ENCODE measurements around the gene C11orf24.
"Not testable (repeated sequence)": the region's sequence is repeated elsewhere in the genome, so short reads cannot be mapped to it uniquely, and the experiment has no call there.

The C11orf24 gene

DNA sequence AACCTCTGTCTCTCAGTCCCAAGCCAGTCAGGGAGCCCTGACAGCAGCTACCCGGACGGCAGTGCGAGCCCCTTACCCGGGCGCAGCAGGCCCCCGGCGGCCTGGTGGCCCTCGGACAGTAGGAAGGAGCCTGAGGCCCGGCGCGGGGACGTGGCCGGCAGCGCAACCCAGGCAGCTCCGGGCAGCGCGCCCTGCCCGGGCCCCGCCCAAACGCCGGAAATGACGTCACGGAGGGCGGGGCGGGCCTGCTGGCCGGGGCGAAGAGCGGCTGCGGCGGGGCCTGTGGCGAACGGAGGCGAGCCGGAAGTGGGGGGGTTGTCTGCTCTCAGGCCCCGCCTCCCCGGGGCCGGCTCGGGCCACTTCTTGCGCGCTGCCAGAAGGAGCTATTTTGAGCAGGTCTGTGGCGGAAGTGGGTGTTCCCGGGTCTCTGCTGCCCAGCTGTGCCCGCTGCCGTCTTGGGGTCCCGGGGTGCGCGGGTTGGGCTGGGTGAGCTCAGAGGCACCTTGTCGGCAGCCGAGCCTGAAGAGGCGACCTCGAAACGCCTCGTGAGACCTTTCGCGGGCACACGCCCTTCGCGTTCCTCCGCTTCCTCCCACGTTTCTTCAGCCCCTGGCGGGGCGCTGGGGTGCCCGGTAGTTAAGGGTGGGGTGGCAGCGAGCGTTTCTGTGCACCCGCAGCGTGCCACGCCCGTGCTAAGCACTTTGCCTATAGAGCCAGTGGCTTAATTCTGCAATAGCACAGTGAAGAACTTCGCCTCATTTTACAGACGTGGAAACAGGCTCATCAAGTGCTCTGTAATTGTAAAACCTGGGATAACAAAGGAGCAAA is at the start of gene C11orf24:
TSS of gene C11orf24 (minus strand) at position 193 of the 828 bp plus-strand sequence. CDS start 8,206 bp downstream, outside the sequence.
- no peak for FAIRE-seq

DNA sequence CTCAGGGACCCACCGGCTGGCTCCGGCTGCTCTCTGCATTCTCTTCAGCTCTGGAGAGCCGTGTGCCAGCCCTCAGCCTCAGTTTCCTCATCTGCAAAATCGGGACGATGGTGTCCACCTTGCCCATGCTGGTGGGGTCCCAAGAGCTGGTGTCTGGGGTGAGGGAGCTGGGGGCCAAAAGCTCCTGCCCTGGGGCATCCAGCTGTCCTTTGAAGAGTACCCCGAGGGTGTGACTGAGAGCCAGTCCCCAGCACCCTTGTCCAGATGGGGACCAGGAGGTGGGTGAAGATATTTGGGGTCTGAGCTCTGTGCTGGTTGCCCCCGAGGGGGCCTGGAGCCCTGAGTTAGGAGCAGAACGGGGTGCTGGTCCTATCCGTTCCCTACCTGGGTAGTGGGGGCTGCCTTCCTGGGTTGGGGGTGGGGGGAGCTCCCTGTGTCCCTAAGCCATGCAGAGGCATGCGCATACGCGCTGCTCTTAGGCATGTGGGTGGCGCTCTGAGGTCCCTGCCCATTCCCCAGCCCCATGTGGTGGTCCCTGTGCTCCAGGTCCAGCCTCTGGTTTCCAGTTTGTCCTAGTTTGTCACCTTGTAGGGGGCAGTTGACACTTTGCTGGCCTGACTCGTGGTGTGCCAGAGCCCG is 45.5 kb upstream of the C11orf24 start:
- FAIRE-seq: no peak

DNA sequence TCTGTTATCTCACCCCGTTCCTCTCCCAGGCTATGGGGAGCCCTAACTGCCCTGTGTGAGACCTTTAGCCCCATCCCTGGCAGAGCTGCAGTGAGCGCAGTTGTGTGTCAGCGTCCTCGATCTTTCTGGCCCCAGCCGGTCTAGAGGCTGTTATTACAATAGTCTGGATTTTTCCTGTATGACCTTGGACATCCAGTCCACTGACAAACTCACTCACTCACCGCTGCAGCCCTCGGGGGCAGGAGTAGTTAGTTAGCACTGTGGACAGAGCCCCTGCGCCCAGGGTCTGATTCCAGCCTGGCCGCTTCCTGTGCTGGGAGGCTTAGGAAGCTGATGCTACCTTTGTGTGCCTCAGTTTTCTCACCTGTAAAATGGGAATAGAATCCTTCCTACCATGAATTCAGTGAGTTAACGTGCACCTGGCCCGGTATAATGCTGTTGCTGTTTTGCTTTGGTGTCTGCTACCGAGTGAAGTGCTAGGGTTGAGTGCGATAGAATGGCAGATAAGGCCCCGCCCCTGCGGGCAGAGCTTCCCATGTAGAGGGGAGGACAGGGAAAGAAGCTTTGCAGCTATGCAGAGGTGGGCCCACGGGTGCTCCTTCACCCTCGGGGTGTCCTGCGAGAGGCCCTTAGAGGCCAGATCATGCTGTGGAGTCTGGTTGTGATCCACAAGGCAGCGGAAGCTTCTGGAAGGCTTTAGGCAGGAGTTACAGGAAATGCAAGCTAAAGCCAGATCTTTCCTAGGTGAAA is 43.6 kb upstream of the C11orf24 start:
- FAIRE-seq: no peak

GRCh38 chr11:68314203-68315170 is 42.7 kb upstream of the C11orf24 start:
- no peak for FAIRE-seq

- no peak for FAIRE-seq
Observed at GRCh38 chr11:68313574-68314202, 41.9 kb upstream of the C11orf24 start.

DNA sequence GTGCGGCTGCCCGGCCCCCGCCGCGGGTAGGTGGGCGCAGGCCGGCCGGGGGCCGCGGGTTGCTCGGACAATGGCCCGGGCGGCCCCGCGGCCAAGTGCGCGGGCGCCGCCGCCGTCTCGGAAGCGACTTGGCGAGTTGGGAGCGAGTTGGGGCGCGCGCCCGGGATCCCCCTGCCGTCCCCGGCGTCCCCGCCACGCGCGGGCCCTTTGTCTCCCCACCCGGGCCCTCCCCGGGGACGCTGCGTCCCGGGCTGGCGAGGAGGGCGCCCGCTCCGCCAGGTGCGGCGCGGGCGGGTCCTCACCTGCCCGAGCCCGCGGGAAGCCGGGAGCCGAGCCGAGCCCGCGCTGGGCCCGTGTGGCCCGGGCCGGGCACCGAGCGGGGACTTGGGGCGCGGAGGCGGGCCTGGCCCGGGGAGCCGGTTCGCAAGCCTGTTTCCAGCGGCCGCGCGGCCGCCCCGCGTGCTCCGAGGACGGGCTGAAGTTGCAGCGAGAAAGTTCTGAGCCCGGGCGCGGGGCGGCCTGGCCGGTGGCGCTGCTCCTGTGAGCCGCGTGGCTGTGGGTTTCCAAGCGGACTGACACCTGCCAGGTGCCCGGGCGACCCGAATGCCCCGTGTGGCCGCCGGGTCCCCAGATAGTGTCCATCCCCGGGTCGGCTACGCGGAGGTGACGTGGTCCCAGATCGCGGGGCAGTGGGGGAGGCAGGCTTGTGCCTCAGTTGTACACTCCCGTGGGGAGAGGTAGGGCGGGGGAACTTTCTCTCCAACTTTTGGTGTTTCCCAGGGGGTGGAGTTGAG is 41.2 kb upstream of the C11orf24 start:
- FAIRE-seq: no peak

- no peak for FAIRE-seq
Observed at GRCh38 chr11:68312117-68312779, 40.5 kb upstream of the C11orf24 start, which contains the start of gene LRP5. Gene LRP5 (plus strand): TSS chr11:68312591. CDS start chr11:68312715, 124 bp downstream.

GRCh38 chr11:68311160-68312116 is 39.7 kb upstream of the C11orf24 start:
- FAIRE-seq: no peak

- FAIRE-seq: no peak
Observed at GRCh38 chr11:68309621-68310185, 37.9 kb upstream of the C11orf24 start.

DNA sequence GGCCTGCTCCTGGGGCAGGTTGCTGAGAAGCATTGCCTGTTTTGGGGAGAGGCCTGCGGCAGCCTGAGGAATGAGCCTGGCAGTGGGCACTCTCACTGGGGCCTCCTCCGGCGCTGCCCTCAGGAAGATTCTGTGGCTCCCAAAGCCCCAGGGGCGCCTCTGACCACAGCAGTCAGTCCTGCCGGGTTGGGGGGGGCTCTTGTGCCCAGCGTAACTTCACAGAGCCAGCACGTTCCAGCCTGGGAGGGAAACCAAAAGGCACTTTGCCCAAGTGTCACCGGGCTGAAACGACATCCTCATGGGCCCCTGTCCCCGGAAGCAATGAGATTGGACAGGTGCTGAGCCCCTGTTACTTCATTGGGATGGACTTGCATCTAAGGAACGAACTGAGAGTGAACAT is 36.3 kb upstream of the C11orf24 start:
- no peak for FAIRE-seq

GRCh38 chr11:68306636-68307035 is 34.9 kb upstream of the C11orf24 start:
- FAIRE-seq: no peak

- FAIRE-seq: no peak
Observed at GRCh38 chr11:68303982-68304780, 32.4 kb upstream of the C11orf24 start.

DNA sequence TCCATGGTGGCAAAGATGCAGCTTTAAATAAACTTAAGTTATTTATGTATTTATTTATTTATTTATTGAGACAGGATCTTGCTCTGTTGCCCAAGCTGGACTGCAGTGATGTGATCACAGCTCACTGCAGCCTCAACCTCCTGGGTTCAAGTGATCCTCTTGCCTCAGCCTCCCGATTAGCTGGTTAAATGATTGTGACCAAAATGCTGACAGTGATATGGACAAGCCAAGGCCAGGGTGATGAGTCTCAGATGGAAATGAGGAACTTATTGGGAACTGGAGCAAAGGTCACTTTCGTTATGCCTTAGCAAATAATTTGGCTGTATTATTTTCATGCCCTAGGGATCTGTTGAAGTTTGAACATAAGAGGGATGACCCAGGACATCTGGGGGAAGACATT is 31.3 kb upstream of the C11orf24 start:
- no peak for FAIRE-seq

GRCh38 chr11:68302670-68303069 is 30.9 kb upstream of the C11orf24 start:
- no peak for FAIRE-seq

- no peak for FAIRE-seq
Observed at GRCh38 chr11:68302256-68302655, 30.5 kb upstream of the C11orf24 start.

DNA sequence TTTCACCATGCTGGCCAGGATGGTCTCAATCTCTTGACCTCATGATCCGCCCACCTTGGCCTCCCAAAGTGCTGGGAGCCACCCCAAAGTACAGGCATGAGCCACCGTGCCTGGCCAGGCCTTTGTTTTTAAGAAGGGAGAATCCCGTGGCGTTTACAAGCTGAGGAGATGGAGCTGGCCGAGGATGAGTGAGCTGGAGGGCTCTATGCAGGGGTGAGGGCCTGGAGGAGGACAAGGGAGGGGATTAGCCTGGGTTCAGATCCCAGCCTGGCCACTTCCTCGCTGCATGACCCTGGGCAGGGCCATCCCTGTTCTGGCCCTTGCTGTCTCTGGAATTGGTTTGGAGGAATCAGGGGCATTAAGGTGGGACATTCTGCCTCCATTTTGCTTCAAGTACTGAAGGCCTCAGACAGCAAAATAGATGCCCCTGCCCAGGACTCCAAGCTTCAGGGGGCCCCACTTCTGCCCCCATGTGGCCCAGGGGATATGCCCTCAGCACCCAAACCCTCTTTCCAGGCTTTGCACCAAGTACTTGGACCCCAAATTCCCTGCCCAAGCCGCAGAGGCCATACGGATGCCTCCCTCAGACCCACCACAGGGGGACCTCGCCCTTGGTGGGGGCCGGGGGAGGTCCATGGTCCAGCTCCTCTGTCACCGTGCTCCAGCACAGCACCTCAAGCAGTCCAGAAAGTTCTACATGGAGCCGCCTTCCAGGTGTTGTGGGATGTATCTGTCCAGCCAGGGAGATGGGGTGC is 28.5 kb upstream of the C11orf24 start:
- no peak for FAIRE-seq

DNA sequence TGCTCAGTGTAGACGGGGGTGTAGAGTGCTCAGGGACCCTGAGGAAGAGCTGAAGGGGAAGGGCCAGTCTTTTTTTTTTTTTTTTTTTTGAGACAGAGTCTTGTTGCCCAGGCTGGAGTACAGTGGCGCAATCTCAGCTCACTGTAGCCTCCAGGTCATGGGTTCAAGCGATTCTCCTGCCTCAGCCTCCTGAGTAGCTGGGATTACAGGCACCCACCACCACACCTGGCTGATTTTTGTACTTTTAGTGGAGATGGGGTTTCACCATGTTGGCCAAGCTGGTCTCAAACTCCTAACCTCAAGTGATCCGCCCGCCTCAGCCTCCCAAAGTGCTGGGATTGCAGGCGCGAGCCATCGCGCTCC is 27.7 kb upstream of the C11orf24 start:
- FAIRE-seq: not testable (repeated sequence)
